ENCODE measurements around the gene MAGEB4. TPM values are rescaled to one million over a fixed set of nuclear protein-coding genes. Genes with fewer than 3 reads are reported as not detected.

Gene MAGEB4
- total RNA-seq, 2 donors from 2014 or later = not detected

GRCh38 chrX:30275498-30275897, 33.7 kb downstream of the MAGEB4 start:
- Histone ChIP-seq H3K27me3 (ENCODE audit: control insufficient read depth, insufficient read depth, low read length, poor library complexity, severe bottlenecking) (no peaks in the 10 kb centered on the region), H3K4me3 (ENCODE audit: low read length) (no peak overlapping the region), H3K9ac (ENCODE audit: extremely low read depth, low read length, poor library complexity, severe bottlenecking) (no peak overlapping the region), H3K9me3 (ENCODE audit: control insufficient read depth, low read length) (no peaks in the 10 kb centered on the region), H3K27ac (ENCODE audit: low read depth, low read length) (no peak overlapping the region), H3K4me1 (ENCODE audit: control insufficient read depth, insufficient read depth, low read length) (no peaks in the 10 kb centered on the region), H3K36me3 (ENCODE audit: control insufficient read depth, insufficient read depth, low read length) (no peaks in the 10 kb centered on the region)
- WGBS, 2 experiments (ENCODE audit: insufficient coverage in 1 of 2, insufficient read length in 1 of 2) = 40% methylated on average over 1 of the region's 1 CpG; no CpG with 5 or more reads in 1 of the 2 experiments
- Mint-ChIP-seq H3K27me3 (ENCODE audit: insufficient read depth) (no peaks in the 10 kb centered on the region), H3K4me3 (no peak overlapping the region), H3K36me3 (ENCODE audit: low read depth) (no peaks in the 10 kb centered on the region), H3K27ac (no peak overlapping the region), H3K9me3 (peaks cover 3% of the 10 kb centered on the region), H3K4me1 (peaks cover 13% of the 10 kb centered on the region)
- TF ChIP-seq CTCF (conservative IDR thresholded peaks at IDR 0.05) = peak; percentile 76
- no peak for DNase-seq

GRCh38 chrX:30278365-30278764, 36.6 kb downstream of the MAGEB4 start:
- H3K4me3 ChIP-seq (ENCODE audit: low read length) = no peak overlapping the region
- no peaks in the 10 kb centered on the region for H3K27me3 ChIP-seq (ENCODE audit: control insufficient read depth, insufficient read depth, low read length, poor library complexity, severe bottlenecking)
- Mint-ChIP-seq H3K9me3 (no peaks in the 10 kb centered on the region), H3K4me3 (no peak overlapping the region), H3K4me1 (peaks cover 13% of the 10 kb centered on the region), H3K27ac (no peak overlapping the region), H3K36me3 (ENCODE audit: low read depth) (no peaks in the 10 kb centered on the region), H3K27me3 (ENCODE audit: insufficient read depth) (no peaks in the 10 kb centered on the region)
- H3K27ac ChIP-seq (ENCODE audit: low read depth, low read length) = no peak overlapping the region
- DNase-seq = no peak
- no peaks in the 10 kb centered on the region for H3K4me1 ChIP-seq (ENCODE audit: control insufficient read depth, insufficient read depth, low read length)
- H3K9ac ChIP-seq (ENCODE audit: extremely low read depth, low read length, poor library complexity, severe bottlenecking) = no peak overlapping the region
- TF ChIP-seq CTCF (conservative IDR thresholded peaks at IDR 0.05) = no peak
- H3K9me3 ChIP-seq (ENCODE audit: control insufficient read depth, low read length) = no peaks in the 10 kb centered on the region
- 100% methylated on average over 1 of the region's 1 CpG; no CpG with 5 or more reads in 1 of the 2 experiments for WGBS, 2 experiments (ENCODE audit: insufficient coverage in 1 of 2, insufficient read length in 1 of 2)
- H3K36me3 ChIP-seq (ENCODE audit: control insufficient read depth, insufficient read depth, low read length) = no peaks in the 10 kb centered on the region

GRCh38 chrX:30280428-30280827, 38.6 kb downstream of the MAGEB4 start:
- H3K4me1 ChIP-seq (ENCODE audit: control insufficient read depth, insufficient read depth, low read length) = no peaks in the 10 kb centered on the region
- 95% methylated on average over 1 of the region's 1 CpG; no CpG with 5 or more reads in 1 of the 2 experiments for WGBS, 2 experiments (ENCODE audit: insufficient coverage in 1 of 2, insufficient read length in 1 of 2)
- H3K9me3 ChIP-seq (ENCODE audit: control insufficient read depth, low read length) = no peaks in the 10 kb centered on the region
- H3K27ac ChIP-seq (ENCODE audit: low read depth, low read length) = no peak overlapping the region
- peaks cover 7% of the 10 kb centered on the region for H3K4me1 Mint-ChIP-seq
- H3K27me3 ChIP-seq (ENCODE audit: control insufficient read depth, insufficient read depth, low read length, poor library complexity, severe bottlenecking) = no peaks in the 10 kb centered on the region
- TF ChIP-seq CTCF (conservative IDR thresholded peaks at IDR 0.05) = no peak
- no peaks in the 10 kb centered on the region for H3K27me3 Mint-ChIP-seq (ENCODE audit: insufficient read depth)
- H3K27ac Mint-ChIP-seq = no peak overlapping the region
- no peak overlapping the region for H3K4me3 ChIP-seq (ENCODE audit: low read length)
- H3K4me3 Mint-ChIP-seq = no peak overlapping the region
- no peak for DNase-seq
- no peaks in the 10 kb centered on the region for H3K36me3 Mint-ChIP-seq (ENCODE audit: low read depth)
- H3K9ac ChIP-seq (ENCODE audit: extremely low read depth, low read length, poor library complexity, severe bottlenecking) = no peak overlapping the region
- no peaks in the 10 kb centered on the region for H3K36me3 ChIP-seq (ENCODE audit: control insufficient read depth, insufficient read depth, low read length)
- no peaks in the 10 kb centered on the region for H3K9me3 Mint-ChIP-seq
